Esophagus mucosa (tissue), 1 donor: ENCODE results near the gene PDE5A. TPM values are rescaled to one million over a fixed set of nuclear protein-coding genes. Genes with fewer than 3 reads are reported as not detected.
"Not testable (repeated sequence)": the region's sequence is repeated elsewhere in the genome, so short reads cannot be mapped to it uniquely, and the experiment has no call there.

Experiments used
- ATAC-seq: fragments of 200-7000 bp; cut with Tn5 transposase; one replicate; pipeline ENCODE4 v1.9.1; 2020
- total RNA-seq: library from RNA; stranded (reverse); gene quantifications from one replicate; pipeline ENCODE4 v1.2.4, GENCODE V29; 2023
- donor health status: DM: yes; HTN: yes; CAD: no.

PDE5A gene
- total RNA-seq, 1 donor from 2014 or later: 1.7 TPM

DNA sequence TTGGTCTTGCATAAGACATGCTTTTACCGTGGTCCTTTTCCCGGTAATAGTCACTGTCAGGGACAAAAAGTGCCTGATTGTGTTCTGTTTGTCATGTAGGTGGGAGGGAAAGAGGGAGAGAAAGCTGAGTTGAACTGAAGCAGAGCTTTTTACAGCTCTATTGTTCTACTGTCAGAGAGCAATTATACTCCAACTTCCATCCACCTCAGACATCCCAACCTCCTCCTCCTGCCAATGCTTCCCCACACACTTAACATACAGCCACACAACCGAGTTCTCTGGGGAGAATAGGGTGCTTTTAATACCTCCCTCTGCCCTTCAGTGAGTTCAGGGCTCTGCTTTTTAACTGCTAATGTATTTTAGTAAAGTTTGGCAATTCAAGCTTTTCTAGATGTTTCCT is 159.6 kb downstream of the PDE5A start:
- not testable (repeated sequence) for ATAC-seq

DNA sequence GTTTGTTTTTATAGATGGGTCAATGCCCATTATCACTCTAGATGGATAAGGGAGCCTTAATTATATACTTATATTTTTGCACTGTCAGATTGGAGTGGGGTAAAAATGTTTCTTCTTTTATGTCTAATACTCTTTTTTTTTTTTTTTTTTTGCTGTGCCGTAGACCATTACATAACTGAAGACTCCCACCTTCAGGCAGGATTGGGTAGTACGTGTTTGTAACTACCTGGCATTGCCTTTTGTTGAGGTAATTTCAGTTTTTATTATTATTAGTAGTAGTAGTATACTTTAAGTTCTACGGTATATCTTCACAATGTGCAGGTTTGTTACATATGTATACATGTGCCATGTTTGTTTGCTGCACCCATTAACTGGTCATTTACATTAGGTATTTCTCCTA is 165.9 kb downstream of the PDE5A start:
- ATAC-seq: not testable (repeated sequence)

DNA sequence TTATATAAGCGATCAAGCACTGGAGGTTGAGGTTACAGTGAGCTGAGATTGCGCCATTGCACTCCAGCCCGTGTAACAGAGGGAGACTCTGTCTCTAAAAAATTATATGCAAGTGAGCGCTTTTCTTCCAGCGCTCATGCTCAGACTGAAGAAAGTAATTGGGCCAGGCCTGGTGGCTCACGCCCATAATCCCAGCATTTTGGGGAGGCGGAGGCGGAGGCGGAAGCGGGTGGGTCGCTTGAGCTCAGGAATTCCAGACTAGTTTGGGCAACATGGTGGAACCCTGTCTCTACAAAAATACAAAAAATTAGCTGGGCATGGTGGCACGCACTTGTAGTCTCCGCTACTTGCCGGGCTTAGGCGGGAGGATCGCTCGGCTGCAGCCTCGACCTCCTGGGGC is 172.9 kb downstream of the PDE5A start:
- ATAC-seq: not testable (repeated sequence)

DNA sequence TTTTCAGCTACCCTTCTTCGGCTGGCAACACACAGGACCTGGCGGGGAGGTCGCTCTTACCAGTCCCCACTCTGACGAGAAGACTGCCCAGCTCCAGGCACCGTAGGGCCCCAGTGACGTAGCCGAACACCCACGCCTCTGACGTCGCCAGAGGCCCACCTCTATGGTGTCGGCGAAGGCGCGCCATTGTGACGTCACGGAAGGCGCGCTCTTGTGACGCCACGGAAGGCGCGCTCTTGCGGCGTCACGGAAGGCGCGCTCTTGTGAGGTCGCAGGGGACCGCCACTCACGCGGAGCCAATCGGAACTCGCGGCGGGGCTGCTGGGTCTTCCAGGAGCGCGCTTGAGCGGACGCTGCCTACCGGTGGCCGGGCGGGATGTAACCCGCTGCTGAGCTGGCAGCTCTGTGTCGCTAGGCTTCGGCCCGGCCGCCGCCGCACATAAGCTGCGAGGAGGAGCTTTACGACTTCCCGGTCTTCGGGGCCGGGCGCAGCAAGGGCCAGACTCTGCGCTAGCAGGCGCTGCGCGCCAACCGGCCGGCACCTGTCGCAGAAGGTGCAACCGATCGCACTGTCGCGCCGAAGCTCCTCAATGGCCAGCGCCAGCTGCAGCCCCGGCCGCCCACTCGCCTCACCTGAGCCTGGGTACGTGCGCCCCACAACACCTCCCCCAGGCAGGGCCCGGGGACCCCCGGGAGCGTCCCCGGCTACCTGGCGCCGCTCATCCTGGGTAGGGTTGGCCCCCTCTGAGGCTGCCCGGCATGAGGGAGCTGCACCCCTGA is 173.9 kb downstream of the PDE5A start:
- peak; percentile 100 for ATAC-seq

DNA sequence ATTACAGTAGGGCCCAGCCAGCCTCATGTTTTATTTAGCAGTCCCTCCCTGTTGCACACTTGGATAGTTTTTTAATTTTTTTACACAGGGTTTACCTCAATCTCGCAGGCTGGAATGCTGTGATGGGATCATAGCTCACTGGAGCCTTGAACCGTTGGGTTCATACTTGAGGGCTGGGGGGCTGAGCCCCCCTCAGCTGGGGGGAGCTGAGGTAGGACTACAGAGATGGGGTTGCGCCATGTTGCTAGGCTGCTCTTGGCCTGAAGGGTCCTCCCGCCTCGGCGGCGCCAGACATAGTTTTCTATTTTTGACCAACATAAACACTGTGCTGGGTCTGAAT is 174.5 kb downstream of the PDE5A start:
- not testable (repeated sequence) for ATAC-seq

DNA sequence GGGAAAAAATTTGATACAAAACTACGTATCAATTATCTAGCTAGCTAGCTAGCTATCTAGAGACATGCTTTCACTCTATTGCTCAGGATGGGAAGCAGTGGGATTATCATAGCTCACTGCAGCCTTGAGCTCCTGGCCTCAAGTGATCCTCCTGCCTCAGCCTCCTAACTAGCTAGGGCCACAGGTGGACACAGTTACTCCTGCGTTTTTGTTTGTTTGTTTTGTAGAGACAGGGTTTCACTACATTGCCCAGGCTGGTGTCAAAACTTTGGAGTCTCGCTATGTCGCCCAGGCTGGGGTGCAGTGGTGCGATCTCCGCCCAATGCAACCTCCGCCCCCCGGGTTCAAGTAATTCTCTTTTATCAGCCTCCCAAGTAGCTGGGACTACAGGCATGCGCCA is 175.3 kb downstream of the PDE5A start:
- not testable (repeated sequence) for ATAC-seq

DNA sequence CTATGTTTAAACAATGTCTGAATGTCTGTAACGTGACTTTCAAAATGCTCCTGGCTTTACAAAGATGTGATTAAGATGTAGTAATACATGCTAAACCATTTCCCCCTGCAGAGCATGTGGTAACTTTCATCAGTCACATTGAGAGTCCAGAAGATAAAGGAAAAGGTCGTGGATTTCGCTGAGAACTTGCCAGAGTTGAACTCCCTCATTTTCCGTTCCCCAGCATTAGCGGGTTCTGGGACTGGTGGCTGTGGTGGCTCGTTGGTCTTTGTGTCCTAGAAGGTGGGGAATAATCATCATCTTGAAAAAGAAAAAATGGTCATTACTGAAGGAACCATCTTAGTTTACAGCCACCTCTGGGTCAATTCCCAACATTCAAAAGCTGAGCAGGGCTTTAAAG is 178.8 kb downstream of the PDE5A start:
- ATAC-seq: not testable (repeated sequence)
